T-helper 1 cell treated with Interleukin-12 subunit alpha and Interleukin-12 subunit beta and Interleukin-4 antibody, amounts not matched to agents 30 ng/mL and 1 ng/mL, for 36 hours (primary cell): ENCODE data around the gene CREBBP. TPM values are rescaled to one million over a fixed set of nuclear protein-coding genes. Genes with fewer than 3 reads are reported as not detected.

Source experiments
- intact Hi-C: fragments of 100-400 bp; cut with micrococcal nuclease; formaldehyde crosslinking; loops from one replicate; pipeline ENCODE4 v1.15.1; 2024
- total RNA-seq: library from RNA; stranded (reverse); gene quantifications from 2 replicates; pipeline ENCODE4 v1.2.3, GENCODE V29; 2022

CREBBP gene
- total RNA-seq, 1 donor from 2014 or later, result 82.1 TPM

- intact Hi-C loops, result loop anchor here (5.0 to 10.0 kb wide), 2 partner anchors 377 to 536 kb away; partner anchors contain the start of genes CLUAP1 and CORO7
These were observed 1.0 kb upstream of the CREBBP start for GRCh38 chr16:3881499-3881990.

GRCh38 chr16:3879887-3880564, 487 bp downstream of the CREBBP start:
- intact Hi-C loops, result loop anchor here (1.0 to 10.0 kb wide), 8 partner anchors 91 to 537 kb away; partner anchors contain the start of genes CLUAP1, CORO7, DNASE1 and SLX4

- intact Hi-C loops, result loop anchor here (1.0 to 5.0 kb wide), 4 partner anchors 91 to 393 kb away; partner anchors contain the start of genes DNASE1 and TFAP4
These were observed 1.1 kb downstream of the CREBBP start for GRCh38 chr16:3879258-3879886.

- intact Hi-C loops, result loop anchor here (1.0 to 5.0 kb wide), 4 partner anchors 90 to 394 kb away; partner anchors contain the start of genes DNASE1 and TFAP4
These were observed 1.9 kb downstream of the CREBBP start for GRCh38 chr16:3878610-3879009.

- intact Hi-C loops, result loop anchor here (5.0 kb wide), 2 partner anchors 224 to 396 kb away; partner anchors contain the start of genes DNASE1 and TFAP4
These were observed 3.8 kb downstream of the CREBBP start for GRCh38 chr16:3876695-3877094.

DNA sequence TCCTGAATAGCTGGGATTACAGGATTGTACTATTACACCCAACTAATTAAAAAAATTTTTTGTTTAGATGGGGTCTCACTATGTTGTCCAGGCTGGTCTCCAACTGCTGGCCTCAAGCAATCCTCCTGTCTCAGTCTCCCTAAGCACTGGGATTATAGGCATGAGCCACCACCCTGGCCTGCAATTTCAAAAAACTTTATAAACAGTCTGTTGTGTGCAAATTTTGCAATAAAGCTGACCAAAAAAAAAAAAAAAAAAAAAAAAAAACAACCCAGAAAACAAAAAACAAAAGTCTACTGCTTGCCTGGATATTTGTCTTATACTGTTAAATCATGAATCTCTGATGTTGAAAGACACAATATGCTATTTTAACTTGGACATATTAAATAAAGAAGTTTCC, 4.4 kb downstream of the CREBBP start:
- intact Hi-C loops, result loop anchor here (5.0 kb wide), 2 partner anchors 224 to 396 kb away; partner anchors contain the start of genes DNASE1 and TFAP4

DNA sequence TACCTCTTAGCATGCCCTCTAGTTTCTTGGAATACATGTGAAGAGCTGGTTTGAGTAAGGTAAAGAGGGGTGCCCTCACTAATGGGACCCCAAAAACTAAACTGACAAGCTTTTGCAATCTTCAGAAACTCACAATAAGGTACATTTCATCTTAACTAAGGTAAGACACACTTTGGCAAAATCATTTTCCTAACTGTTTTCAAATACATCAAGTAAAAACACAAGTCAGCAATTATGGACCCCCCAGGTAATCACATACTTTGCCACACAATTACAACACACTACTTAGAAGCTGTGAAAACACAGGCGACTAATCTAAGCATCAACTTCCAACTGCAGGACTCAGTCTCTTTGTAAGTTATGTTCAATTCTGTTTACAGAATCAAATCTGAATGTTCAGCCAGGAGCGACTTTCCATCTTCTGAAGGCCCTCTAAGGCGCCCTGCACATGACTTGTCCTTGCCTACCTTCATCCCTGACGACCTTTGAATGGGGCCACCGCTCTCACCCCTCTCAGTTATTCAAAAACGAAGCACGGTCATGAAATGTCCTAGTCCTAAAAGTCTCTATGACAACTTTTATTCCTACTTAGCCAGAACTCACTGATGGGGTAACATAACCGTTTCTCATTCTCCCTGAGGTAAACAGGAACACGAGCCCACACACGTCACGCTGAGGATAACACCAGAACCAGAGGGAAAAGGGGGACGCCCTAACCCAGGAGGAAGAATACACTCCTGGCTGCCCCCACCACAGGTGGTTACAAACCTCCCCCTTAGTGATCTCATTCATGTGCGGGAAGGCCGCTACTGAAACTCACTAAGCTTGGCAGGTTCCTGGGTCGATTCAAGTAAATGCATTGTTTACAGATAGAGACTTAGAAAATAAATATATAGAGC, 5.5 kb downstream of the CREBBP start:
- intact Hi-C loops, result loop anchor here (5.0 kb wide), 2 partner anchors 223 to 397 kb away; partner anchors contain the start of genes DNASE1 and TFAP4

- intact Hi-C loops, result no loop called here
These were observed 6.3 kb downstream of the CREBBP start for GRCh38 chr16:3874242-3874641.

- intact Hi-C loops, result no loop called here
These were observed 6.9 kb downstream of the CREBBP start for GRCh38 chr16:3873482-3874173.

GRCh38 chr16:3872216-3872895, 8.2 kb downstream of the CREBBP start:
- intact Hi-C loops, result no loop called here

- intact Hi-C loops, result no loop called here
These were observed 11.5 kb downstream of the CREBBP start for GRCh38 chr16:3868967-3869366.

- intact Hi-C loops, result no loop called here
These were observed 12.0 kb downstream of the CREBBP start for GRCh38 chr16:3868556-3868955.

DNA sequence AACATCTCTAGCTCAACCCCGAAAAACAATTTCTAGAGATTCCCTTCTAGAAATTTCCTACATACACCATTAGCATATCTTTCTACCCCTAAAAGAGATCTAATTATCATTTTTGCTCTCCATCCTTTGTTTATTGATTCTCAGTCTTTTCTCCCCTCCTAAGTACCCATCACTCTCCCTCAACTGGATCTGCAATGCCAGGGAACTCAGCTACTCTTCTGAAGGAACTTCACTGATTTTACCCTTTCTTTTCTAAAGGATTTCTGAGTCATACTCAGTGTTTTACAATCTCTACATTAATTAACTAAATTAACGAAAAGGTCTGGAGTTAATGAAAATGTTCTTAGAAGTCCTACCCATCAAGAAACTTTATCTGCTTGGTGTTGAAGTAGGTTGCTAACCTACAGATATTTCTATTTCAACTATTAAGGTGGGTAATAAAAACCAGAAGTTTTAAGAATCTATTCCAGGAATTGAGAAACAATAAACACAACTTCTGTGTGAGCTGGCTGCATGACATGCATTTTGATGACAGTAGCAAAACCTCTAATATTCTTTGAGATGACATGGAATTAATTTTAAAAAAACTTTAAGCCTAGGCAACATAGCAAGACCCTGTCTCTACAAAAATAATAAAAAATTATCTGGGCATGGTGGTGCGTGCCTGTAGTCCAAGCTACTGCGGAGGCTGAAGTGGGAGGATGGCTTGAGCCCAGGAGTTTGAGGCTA, 13.6 kb downstream of the CREBBP start:
- intact Hi-C loops, result no loop called here

DNA sequence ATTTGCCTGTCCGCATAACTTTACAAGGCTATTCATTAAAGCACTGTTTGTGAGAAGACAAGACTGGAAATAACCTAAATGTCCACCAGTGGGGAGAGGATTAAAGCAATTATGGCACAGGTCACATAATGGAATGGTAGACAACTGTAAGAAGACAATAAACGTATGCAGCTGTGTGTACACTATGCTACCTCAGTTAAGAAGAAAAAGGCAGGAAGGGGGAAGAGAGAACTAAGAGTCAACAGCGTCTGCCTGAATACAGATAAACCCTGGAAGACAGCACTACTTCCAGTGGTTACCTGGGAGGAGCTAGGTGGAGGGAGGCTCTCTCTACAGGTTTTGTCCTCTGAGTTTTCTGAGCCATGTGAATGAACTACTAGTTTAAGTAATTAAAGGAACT, 15.3 kb downstream of the CREBBP start:
- intact Hi-C loops, result no loop called here

- intact Hi-C loops, result no loop called here
These were observed 16.0 kb downstream of the CREBBP start for GRCh38 chr16:3864562-3864961.

- intact Hi-C loops, result no loop called here
These were observed 16.9 kb downstream of the CREBBP start for GRCh38 chr16:3863587-3863986.

DNA sequence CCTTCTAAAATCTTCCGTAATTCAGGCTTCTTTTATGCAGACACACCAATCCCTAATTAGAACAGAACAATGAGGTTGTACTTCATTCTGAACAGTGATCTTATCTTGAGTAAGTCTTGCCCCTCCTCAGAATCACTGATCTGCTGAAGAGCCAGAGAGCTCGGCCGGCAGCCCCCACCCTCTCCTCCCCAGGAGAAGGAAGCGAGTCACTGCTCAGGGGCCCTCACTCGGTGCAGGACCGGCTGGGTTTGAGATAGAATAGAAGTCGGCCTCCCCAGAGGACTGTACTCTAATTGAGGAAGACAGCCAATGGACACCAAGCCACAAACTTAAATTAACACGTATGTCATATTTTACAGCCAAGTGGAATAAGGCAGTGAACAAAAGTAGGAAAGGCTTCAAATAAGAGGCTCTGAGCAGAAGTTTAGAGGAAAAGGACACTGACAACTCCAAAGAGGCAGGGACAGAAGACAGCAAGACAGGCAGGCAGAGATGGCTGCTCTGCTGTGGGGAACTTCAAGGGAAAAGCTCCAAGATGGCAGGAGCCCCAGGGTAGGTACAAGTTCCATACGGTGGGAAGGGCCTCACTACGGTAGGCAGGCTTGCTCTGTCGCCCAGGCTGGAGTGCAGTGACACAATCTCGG, 18.6 kb downstream of the CREBBP start:
- intact Hi-C loops, result no loop called here

- intact Hi-C loops, result no loop called here
These were observed 20.6 kb downstream of the CREBBP start for GRCh38 chr16:3859889-3860288.

DNA sequence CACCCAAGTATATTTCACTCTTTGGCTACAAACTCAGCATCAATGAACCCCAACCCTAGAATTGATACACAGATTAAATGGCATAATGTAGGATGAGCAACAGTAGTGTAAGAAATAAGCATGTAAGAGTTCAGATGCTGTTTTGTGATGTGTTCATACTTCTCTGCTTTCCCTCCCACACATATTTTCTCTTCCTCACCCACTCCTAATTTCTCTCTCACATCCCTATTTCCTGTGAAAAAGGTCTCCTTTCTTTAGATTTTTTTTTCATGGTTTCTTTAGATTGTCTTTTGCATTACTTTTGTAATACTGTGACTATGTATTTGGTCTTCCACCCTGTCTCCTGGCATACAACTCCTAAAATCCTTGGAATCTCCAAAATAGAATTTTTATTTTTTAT, 21.7 kb downstream of the CREBBP start:
- intact Hi-C loops, result no loop called here
